HEK293 (cell line): ENCODE measurements around the gene RSKR.

Source experiments
- CTCF ChIA-PET: fragments of 350-600 bp; formaldehyde crosslinking; extraction: SDS; loops from one replicate; lab custom pipeline; 2021; ENCODE audit warnings: antibody characterized with exemption; lab: Yijun Ruan, JAX
- POLR2A ChIA-PET: fragments of 300-600 bp; formaldehyde crosslinking; extraction: SDS; loops from one replicate; lab custom pipeline; 2020; ENCODE audit warnings: antibody characterized with exemption, inconsistent platforms; lab: Yijun Ruan, JAX
- H3K27ac ChIP-seq: fragments of 200-500 bp; sonication (Bioruptor generic); 2 replicates; pipeline ENCODE4 v1.5.1; 2014; ENCODE audit warnings: low read depth, low read length, control low read depth, inconsistent platforms; ENCODE audit errors: extremely low read depth
- H3K36me3 ChIP-seq, 2 experiments: fragments of 200-500 bp in 1 of 2; sonication (Bioruptor generic) in 1 of 2; 1 replicate in 1 of 2; 2 replicates in 1 of 2; pipeline ENCODE4 v1.5.1; 2014 to 2017; ENCODE audit warnings: inconsistent platforms in 2 of 2, low read length in 2 of 2; ENCODE audit not compliant: control insufficient read depth in 2 of 2, insufficient read depth in 1 of 2
- H3K4me1 ChIP-seq: fragments of 200-500 bp; sonication (Bioruptor generic); 2 replicates; pipeline ENCODE4 v1.5.1; 2014; ENCODE audit warnings: mild to moderate bottlenecking, low read length, inconsistent platforms; ENCODE audit not compliant: control insufficient read depth, insufficient read depth
- H3K4me3 ChIP-seq: 2 replicates; pipeline ENCODE4 v1.5.1; 2011; ENCODE audit warnings: low read depth, mild to moderate bottlenecking, control low read depth, low read length, moderate library complexity
- H3K9me3 ChIP-seq: fragments of 200-500 bp; sonication (Bioruptor generic); 2 replicates; pipeline ENCODE4 v1.5.1; 2014; ENCODE audit warnings: low read depth, low read length, inconsistent platforms; ENCODE audit not compliant: control insufficient read depth, insufficient read depth
- IKZF3 ChIP-seq: fragments of 450-650 bp; IDR thresholded peaks from 2 replicates; pipeline ENCODE4 v1.5.0; 2018; ENCODE audit warnings: missing biosample characterization, mild to moderate bottlenecking, missing genetic modification characterization, moderate library complexity
- MYNN ChIP-seq: fragments of 450-650 bp; formaldehyde crosslinking; IDR thresholded peaks from 2 replicates; pipeline ENCODE4 v1.5.1; 2016; ENCODE audit warnings: missing biosample characterization, missing genetic modification characterization, borderline replicate concordance
- MZF1 ChIP-seq: fragments of 450-650 bp; formaldehyde crosslinking; IDR thresholded peaks from 2 replicates; pipeline ENCODE4 v1.5.1; 2017; ENCODE audit warnings: missing biosample characterization, missing genetic modification characterization, borderline replicate concordance
- PRDM1 ChIP-seq: fragments of 450-650 bp; formaldehyde crosslinking; IDR thresholded peaks from 2 replicates; pipeline ENCODE4; 2016; ENCODE audit warnings: missing biosample characterization, missing genetic modification characterization
- RBAK ChIP-seq: fragments of 450-650 bp; formaldehyde crosslinking; IDR thresholded peaks from 2 replicates; pipeline ENCODE4 v1.5.1; 2016; ENCODE audit warnings: missing biosample characterization, missing genetic modification characterization
- ZBTB1 ChIP-seq: fragments of 450-650 bp; formaldehyde crosslinking; IDR thresholded peaks from 2 replicates; pipeline ENCODE4 v1.5.1; 2016; ENCODE audit warnings: missing biosample characterization, missing genetic modification characterization
- ZFHX2 ChIP-seq: fragments of 450-650 bp; formaldehyde crosslinking; conservative IDR thresholded peaks from 2 replicates; pipeline ENCODE4 v1.5.1; 2016; ENCODE audit warnings: missing biosample characterization, missing genetic modification characterization
- ZNF114 ChIP-seq: fragments of 450-650 bp; formaldehyde crosslinking; IDR thresholded peaks from 2 replicates; pipeline ENCODE4 v1.5.0; 2017; ENCODE audit warnings: missing biosample characterization, missing genetic modification characterization
- ZNF121 ChIP-seq: fragments of 450-650 bp; formaldehyde crosslinking; IDR thresholded peaks from 2 replicates; pipeline ENCODE4 v1.5.1; 2016; ENCODE audit warnings: missing biosample characterization, missing genetic modification characterization
- ZNF175 ChIP-seq: fragments of 450-650 bp; formaldehyde crosslinking; IDR thresholded peaks from 2 replicates; pipeline ENCODE4 v1.5.1; 2016; ENCODE audit warnings: missing biosample characterization, missing genetic modification characterization
- ZNF18 ChIP-seq: fragments of 450-650 bp; formaldehyde crosslinking; IDR thresholded peaks from 2 replicates; pipeline ENCODE4 v1.5.1; 2016; ENCODE audit warnings: missing biosample characterization, missing genetic modification characterization
- ZNF292 ChIP-seq: fragments of 450-650 bp; formaldehyde crosslinking; IDR thresholded peaks from 2 replicates; pipeline ENCODE4 v1.5.1; 2016; ENCODE audit warnings: low read depth, missing biosample characterization, missing genetic modification characterization, borderline replicate concordance
- ZNF335 ChIP-seq: fragments of 450-650 bp; formaldehyde crosslinking; conservative IDR thresholded peaks from 2 replicates; pipeline ENCODE4 v1.5.1; 2016; ENCODE audit warnings: missing biosample characterization, missing genetic modification characterization
- ZNF391 ChIP-seq: fragments of 450-650 bp; formaldehyde crosslinking; IDR thresholded peaks from 2 replicates; pipeline ENCODE4 v1.5.1; 2016; ENCODE audit warnings: low read depth, missing biosample characterization, missing genetic modification characterization, borderline replicate concordance
- ZNF473 ChIP-seq: fragments of 450-650 bp; formaldehyde crosslinking; IDR thresholded peaks from 2 replicates; pipeline ENCODE4 v1.5.1; 2017; ENCODE audit warnings: missing biosample characterization, missing genetic modification characterization
- ZNF558 ChIP-seq: fragments of 450-650 bp; formaldehyde crosslinking; IDR thresholded peaks from 2 replicates; pipeline ENCODE4 v1.5.1; 2016; ENCODE audit warnings: missing biosample characterization, missing genetic modification characterization
- ZNF585B ChIP-seq: fragments of 450-650 bp; formaldehyde crosslinking; IDR thresholded peaks from 2 replicates; pipeline ENCODE4 v1.5.1; 2016; ENCODE audit warnings: missing biosample characterization, missing genetic modification characterization
- ZNF645 ChIP-seq: fragments of 450-650 bp; formaldehyde crosslinking; IDR thresholded peaks from 2 replicates; pipeline ENCODE4; 2016; ENCODE audit warnings: missing biosample characterization, missing genetic modification characterization
- ZNF776 ChIP-seq: fragments of 450-650 bp; formaldehyde crosslinking; IDR thresholded peaks from 2 replicates; pipeline ENCODE4 v1.5.0; 2017; ENCODE audit warnings: missing biosample characterization, missing genetic modification characterization, borderline replicate concordance
- TF ChIP-seq, protein P1 (sequence below): fragments of 450-650 bp; IDR thresholded peaks from 2 replicates; pipeline ENCODE4 v1.5.1; 2018; ENCODE audit warnings: missing biosample characterization, mild to moderate bottlenecking, missing genetic modification characterization

Gene RSKR

DNA sequence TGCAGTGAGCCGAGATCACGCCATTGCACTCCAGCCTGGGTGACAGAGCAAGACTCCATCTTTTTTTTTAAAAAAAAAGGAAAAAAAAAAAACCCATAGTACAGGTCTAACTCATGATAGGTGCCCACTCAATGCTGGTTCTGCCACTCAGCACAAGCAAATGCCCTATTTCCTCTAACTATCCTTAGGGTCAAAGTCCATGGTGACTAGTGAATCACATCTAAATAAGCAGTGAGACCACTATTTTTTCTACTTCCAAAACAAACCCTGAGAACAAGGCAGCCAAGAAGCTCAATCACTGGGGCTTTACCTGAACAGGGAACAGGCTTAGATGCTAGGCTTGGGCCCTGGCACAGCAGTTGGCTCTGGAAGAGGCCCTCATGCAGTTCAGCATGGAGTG, 27.6 kb upstream of the RSKR start:
- no peak for TF ChIP-seq ZNF391 (tag by site-specific recombination)
- TF ChIP-seq, protein P1, sequence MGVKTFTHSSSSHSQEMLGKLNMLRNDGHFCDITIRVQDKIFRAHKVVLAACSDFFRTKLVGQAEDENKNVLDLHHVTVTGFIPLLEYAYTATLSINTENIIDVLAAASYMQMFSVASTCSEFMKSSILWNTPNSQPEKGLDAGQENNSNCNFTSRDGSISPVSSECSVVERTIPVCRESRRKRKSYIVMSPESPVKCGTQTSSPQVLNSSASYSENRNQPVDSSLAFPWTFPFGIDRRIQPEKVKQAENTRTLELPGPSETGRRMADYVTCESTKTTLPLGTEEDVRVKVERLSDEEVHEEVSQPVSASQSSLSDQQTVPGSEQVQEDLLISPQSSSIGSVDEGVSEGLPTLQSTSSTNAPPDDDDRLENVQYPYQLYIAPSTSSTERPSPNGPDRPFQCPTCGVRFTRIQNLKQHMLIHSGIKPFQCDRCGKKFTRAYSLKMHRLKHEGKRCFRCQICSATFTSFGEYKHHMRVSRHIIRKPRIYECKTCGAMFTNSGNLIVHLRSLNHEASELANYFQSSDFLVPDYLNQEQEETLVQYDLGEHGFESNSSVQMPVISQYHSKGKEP (tag by site-specific recombination): no peak
- TF ChIP-seq ZNF121 (tag by site-specific recombination): no peak
- no peak for TF ChIP-seq PRDM1 (tag by site-specific recombination)
- TF ChIP-seq ZNF292: no peak
- TF ChIP-seq IKZF3 (tag by site-specific recombination): no peak
- no peak for TF ChIP-seq ZFHX2 (tag by site-specific recombination)
- no peak for TF ChIP-seq ZNF114 (tag by site-specific recombination)
- TF ChIP-seq ZBTB1: no peak
- TF ChIP-seq MZF1 (tag by site-specific recombination): no peak
- TF ChIP-seq ZNF335 (tag by site-specific recombination): no peak
- no peak for TF ChIP-seq ZNF18 (tag by site-specific recombination)
- TF ChIP-seq ZNF776 (tag by site-specific recombination): no peak
- TF ChIP-seq RBAK (tag by site-specific recombination): no peak
- ChIA-PET CTCF (no interaction called here), POLR2A (interaction anchor here (0.6 kb wide), 1 partner anchor 16 kb away, joined by 3 read pairs; no protein-coding TSS in a partner anchor)
- no peaks in the 10 kb centered on the region for H3K9me3 ChIP-seq
- H3K4me3 ChIP-seq: no peak overlapping the region
- no peak overlapping the region for H3K27ac ChIP-seq
- H3K4me1 ChIP-seq: peaks cover 5% of the 10 kb centered on the region
- H3K36me3 ChIP-seq: peaks cover 62 to 70% of the 10 kb centered on the region in 2 experiments

- CTCF ChIA-PET: interaction anchor here (1.3 to 2.3 kb wide), 3 partner anchors 9 to 22 kb away, joined by 4 to 11 read pairs (median 6); partner anchors contain the start of gene BLTP2
- no peak for TF ChIP-seq ZNF558 (tag by site-specific recombination)
- no peak for TF ChIP-seq ZNF473
- no peak for TF ChIP-seq ZNF645
- TF ChIP-seq ZNF175 (tag by site-specific recombination): no peak
- no peak for TF ChIP-seq MYNN (tag by site-specific recombination)
- TF ChIP-seq ZNF585B (tag by site-specific recombination): no peak
Measured at GRCh38 chr17:28635506-28635905, 21.5 kb upstream of the RSKR start.

More at GRCh38 chr17:28635506-28635905, 21.5 kb upstream of the RSKR start:
- POLR2A ChIA-PET: interaction anchor here (1.2 to 3.7 kb wide), 5 partner anchors 9 to 24 kb away, joined by 3 to 30 read pairs (median 4); partner anchors contain the start of gene BLTP2
- Histone ChIP-seq H3K27ac (no peak overlapping the region), H3K4me3 (no peak overlapping the region), H3K9me3 (no peaks in the 10 kb centered on the region), H3K4me1 (no peaks in the 10 kb centered on the region), H3K36me3 (peaks cover 89 to 98% of the 10 kb centered on the region in 2 experiments)
